ENCODE results near the gene CARTPT. TPM values are rescaled to one million over a fixed set of nuclear protein-coding genes. Genes with fewer than 3 reads are reported as not detected.

Gene CARTPT
- total and polyA plus RNA-seq, 10 of the 15 experiments (the other 5 are each of a cell fraction or from before 2014, with no cell fraction given): not detected

DNA sequence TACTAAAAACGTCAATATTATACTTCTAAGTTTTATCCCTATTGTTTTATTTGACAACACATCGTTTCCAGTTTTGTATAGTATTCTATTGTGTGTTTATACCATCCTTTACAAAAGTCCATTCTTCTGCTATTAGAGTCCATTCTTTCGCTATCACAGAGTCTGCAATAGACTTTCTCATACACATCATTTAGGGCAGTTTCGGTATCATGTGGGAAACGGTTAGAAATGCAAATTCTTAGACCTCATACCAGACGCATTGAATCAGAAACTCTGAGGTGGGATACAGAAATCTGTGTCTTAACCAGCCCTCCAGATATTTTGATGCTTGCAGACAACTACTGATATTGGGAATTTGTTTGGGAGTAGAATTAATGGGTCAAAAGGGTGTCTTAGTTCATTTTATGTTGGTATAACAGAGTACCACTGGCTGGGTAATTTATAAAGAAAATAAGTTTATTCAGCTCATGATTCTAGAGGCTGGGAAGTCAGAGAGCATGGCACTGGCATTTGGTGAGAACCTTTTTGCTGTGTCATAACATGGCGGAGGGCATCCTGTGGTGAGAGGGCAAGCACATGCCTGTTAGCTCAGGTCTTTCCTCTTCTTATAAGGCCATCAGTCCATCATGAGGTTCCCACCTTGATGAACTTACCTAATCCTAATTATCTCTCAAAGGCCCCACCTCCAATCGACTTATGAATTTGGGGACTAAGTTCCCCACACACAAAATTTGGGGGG lies 21.1 kb downstream of the CARTPT start (continued):
- TF ChIP-seq, protein P1, sequence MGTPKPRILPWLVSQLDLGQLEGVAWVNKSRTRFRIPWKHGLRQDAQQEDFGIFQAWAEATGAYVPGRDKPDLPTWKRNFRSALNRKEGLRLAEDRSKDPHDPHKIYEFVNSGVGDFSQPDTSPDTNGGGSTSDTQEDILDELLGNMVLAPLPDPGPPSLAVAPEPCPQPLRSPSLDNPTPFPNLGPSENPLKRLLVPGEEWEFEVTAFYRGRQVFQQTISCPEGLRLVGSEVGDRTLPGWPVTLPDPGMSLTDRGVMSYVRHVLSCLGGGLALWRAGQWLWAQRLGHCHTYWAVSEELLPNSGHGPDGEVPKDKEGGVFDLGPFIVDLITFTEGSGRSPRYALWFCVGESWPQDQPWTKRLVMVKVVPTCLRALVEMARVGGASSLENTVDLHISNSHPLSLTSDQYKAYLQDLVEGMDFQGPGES (IDR thresholded peaks at IDR 0.05): no peak
- TF ChIP-seq NBN (IDR thresholded peaks at IDR 0.05) (no peak), MTA3 (IDR thresholded peaks at IDR 0.05; ENCODE audit: borderline replicate concordance, low read length) (no peak), PAX8 (IDR thresholded peaks at IDR 0.05) (no peak), ZZZ3 (IDR thresholded peaks at IDR 0.05; ENCODE audit: control insufficient read depth, insufficient read length, low read depth) (no peak), GABPA (IDR thresholded peaks at IDR 0.05; ENCODE audit: low read depth) (no peak), HDGF (IDR thresholded peaks at IDR 0.05) (no peak), FOS (IDR thresholded peaks at IDR 0.05; ENCODE audit: borderline replicate concordance, extremely low read depth, insufficient read length) (no peak), PAX5 (IDR thresholded peaks at IDR 0.05; ENCODE audit: borderline replicate concordance, low read depth, low read length) (no peak), TAF1 (IDR thresholded peaks at IDR 0.05; ENCODE audit: borderline replicate concordance, low read depth, low read length) (no peak)
- TF ChIP-seq, protein P2, sequence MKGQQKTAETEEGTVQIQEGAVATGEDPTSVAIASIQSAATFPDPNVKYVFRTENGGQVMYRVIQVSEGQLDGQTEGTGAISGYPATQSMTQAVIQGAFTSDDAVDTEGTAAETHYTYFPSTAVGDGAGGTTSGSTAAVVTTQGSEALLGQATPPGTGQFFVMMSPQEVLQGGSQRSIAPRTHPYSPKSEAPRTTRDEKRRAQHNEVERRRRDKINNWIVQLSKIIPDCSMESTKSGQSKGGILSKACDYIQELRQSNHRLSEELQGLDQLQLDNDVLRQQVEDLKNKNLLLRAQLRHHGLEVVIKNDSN (IDR thresholded peaks at IDR 0.05; ENCODE audit: borderline replicate concordance, extremely low read length, insufficient read depth, low read depth, low read length): no peak
- TF ChIP-seq, protein P3, sequence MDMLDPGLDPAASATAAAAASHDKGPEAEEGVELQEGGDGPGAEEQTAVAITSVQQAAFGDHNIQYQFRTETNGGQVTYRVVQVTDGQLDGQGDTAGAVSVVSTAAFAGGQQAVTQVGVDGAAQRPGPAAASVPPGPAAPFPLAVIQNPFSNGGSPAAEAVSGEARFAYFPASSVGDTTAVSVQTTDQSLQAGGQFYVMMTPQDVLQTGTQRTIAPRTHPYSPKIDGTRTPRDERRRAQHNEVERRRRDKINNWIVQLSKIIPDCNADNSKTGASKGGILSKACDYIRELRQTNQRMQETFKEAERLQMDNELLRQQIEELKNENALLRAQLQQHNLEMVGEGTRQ (IDR thresholded peaks at IDR 0.05; ENCODE audit: borderline replicate concordance, low read depth, low read length): no peak
- TF ChIP-seq, protein P4, sequence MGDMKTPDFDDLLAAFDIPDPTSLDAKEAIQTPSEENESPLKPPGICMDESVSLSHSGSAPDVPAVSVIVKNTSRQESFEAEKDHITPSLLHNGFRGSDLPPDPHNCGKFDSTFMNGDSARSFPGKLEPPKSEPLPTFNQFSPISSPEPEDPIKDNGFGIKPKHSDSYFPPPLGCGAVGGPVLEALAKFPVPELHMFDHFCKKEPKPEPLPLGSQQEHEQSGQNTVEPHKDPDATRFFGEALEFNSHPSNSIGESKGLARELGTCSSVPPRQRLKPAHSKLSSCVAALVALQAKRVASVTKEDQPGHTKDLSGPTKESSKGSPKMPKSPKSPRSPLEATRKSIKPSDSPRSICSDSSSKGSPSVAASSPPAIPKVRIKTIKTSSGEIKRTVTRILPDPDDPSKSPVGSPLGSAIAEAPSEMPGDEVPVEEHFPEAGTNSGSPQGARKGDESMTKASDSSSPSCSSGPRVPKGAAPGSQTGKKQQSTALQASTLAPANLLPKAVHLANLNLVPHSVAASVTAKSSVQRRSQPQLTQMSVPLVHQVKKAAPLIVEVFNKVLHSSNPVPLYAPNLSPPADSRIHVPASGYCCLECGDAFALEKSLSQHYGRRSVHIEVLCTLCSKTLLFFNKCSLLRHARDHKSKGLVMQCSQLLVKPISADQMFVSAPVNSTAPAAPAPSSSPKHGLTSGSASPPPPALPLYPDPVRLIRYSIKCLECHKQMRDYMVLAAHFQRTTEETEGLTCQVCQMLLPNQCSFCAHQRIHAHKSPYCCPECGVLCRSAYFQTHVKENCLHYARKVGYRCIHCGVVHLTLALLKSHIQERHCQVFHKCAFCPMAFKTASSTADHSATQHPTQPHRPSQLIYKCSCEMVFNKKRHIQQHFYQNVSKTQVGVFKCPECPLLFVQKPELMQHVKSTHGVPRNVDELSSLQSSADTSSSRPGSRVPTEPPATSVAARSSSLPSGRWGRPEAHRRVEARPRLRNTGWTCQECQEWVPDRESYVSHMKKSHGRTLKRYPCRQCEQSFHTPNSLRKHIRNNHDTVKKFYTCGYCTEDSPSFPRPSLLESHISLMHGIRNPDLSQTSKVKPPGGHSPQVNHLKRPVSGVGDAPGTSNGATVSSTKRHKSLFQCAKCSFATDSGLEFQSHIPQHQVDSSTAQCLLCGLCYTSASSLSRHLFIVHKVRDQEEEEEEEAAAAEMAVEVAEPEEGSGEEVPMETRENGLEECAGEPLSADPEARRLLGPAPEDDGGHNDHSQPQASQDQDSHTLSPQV (IDR thresholded peaks at IDR 0.05): no peak
- TF ChIP-seq, protein P5, sequence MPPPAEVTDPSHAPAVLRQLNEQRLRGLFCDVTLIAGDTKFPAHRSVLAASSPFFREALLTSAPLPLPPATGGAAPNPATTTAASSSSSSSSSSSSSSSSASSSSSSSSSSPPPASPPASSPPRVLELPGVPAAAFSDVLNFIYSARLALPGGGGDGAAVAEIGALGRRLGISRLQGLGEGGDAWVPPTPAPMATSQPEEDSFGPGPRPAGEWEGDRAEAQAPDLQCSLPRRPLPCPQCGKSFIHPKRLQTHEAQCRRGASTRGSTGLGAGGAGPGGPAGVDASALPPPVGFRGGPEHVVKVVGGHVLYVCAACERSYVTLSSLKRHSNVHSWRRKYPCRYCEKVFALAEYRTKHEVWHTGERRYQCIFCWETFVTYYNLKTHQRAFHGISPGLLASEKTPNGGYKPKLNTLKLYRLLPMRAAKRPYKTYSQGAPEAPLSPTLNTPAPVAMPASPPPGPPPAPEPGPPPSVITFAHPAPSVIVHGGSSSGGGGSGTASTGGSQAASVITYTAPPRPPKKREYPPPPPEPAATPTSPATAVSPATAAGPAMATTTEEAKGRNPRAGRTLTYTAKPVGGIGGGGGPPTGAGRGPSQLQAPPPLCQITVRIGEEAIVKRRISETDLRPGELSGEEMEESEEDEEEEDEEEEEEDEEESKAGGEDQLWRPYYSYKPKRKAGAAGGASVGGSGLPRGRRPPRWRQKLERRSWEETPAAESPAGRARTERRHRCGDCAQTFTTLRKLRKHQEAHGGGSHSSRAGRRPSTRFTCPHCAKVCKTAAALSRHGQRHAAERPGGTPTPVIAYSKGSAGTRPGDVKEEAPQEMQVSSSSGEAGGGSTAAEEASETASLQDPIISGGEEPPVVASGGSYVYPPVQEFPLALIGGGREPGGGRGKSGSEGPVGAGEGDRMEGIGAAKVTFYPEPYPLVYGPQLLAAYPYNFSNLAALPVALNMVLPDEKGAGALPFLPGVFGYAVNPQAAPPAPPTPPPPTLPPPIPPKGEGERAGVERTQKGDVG (CRISPR knock-in tag; IDR thresholded peaks at IDR 0.05): no peak
- TF ChIP-seq, protein P6, sequence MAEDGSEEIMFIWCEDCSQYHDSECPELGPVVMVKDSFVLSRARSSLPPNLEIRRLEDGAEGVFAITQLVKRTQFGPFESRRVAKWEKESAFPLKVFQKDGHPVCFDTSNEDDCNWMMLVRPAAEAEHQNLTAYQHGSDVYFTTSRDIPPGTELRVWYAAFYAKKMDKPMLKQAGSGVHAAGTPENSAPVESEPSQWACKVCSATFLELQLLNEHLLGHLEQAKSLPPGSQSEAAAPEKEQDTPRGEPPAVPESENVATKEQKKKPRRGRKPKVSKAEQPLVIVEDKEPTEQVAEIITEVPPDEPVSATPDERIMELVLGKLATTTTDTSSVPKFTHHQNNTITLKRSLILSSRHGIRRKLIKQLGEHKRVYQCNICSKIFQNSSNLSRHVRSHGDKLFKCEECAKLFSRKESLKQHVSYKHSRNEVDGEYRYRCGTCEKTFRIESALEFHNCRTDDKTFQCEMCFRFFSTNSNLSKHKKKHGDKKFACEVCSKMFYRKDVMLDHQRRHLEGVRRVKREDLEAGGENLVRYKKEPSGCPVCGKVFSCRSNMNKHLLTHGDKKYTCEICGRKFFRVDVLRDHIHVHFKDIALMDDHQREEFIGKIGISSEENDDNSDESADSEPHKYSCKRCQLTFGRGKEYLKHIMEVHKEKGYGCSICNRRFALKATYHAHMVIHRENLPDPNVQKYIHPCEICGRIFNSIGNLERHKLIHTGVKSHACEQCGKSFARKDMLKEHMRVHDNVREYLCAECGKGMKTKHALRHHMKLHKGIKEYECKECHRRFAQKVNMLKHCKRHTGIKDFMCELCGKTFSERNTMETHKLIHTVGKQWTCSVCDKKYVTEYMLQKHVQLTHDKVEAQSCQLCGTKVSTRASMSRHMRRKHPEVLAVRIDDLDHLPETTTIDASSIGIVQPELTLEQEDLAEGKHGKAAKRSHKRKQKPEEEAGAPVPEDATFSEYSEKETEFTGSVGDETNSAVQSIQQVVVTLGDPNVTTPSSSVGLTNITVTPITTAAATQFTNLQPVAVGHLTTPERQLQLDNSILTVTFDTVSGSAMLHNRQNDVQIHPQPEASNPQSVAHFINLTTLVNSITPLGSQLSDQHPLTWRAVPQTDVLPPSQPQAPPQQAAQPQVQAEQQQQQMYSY (CRISPR knock-in tag; IDR thresholded peaks at IDR 0.05): no peak

Data from GM12878 (cell line).